H1 (cell line): ENCODE measurements around the gene LRWD1. TPM values are rescaled to one million over a fixed set of nuclear protein-coding genes. Genes with fewer than 3 reads are reported as not detected.

Experiments used
- CTCF ChIA-PET: fragments of 300-600 bp; sonication (Branson Sonifier 250); formaldehyde crosslinking; loops from one replicate; lab custom pipeline; 2021; ENCODE audit not compliant: partially characterized antibody; lab: Charles Lee
- POLR2A ChIA-PET: fragments of 300-600 bp; sonication (Branson Sonifier 250); formaldehyde crosslinking; loops from one replicate; lab custom pipeline; 2021; ENCODE audit warnings: inconsistent platforms; ENCODE audit not compliant: partially characterized antibody; lab: Charles Lee
- DNase-seq, 2 experiments: peaks; one replicate each; pipeline versions ENCODE4 v3.0.0 to v3.0.0-alpha.2; 2010 to 2022; ENCODE audit warnings: low spot score in 2 of 2, low read depth in 1 of 2, mixed read lengths in 1 of 2
- FAIRE-seq: peaks from 2 replicates; lab custom pipeline; 2011; peaks lifted over from hg19 to GRCh38; lab: Jason Lieb, UNC
- H2AFZ ChIP-seq: 2 replicates; pipeline ENCODE4 v1.8.1; 2012; ENCODE audit warnings: low read length, inconsistent platforms
- H2AK5ac ChIP-seq: 2 replicates; pipeline ENCODE4 v1.6.1; 2013; ENCODE audit warnings: low read depth, low read length
- H2BK120ac ChIP-seq: replicated peaks from 2 replicates; pipeline ENCODE3; 2013; ENCODE audit warnings: low read depth, low read length, inconsistent platforms
- H2BK12ac ChIP-seq: 2 replicates; pipeline ENCODE4 v1.6.1; 2013; ENCODE audit warnings: low read depth, low read length
- H2BK15ac ChIP-seq: 2 replicates; pipeline ENCODE4 v1.6.1; 2013; ENCODE audit warnings: low read length
- H2BK20ac ChIP-seq: 2 replicates; pipeline ENCODE4 v1.6.1; 2013; ENCODE audit warnings: low read length
- H2BK5ac ChIP-seq: 2 replicates; pipeline ENCODE4 v1.6.1; 2013; ENCODE audit warnings: low read depth, low read length
- H3K14ac ChIP-seq: 2 replicates; pipeline ENCODE4 v1.6.1; 2013; ENCODE audit warnings: inconsistent platforms; ENCODE audit not compliant: insufficient read length
- H3K18ac ChIP-seq: 2 replicates; pipeline ENCODE4 v1.6.1; 2013; ENCODE audit warnings: low read length; ENCODE audit errors: extremely low read depth
- H3K23ac ChIP-seq: 2 replicates; pipeline ENCODE4 v1.6.1; 2013; ENCODE audit warnings: inconsistent platforms; ENCODE audit not compliant: insufficient read length
- H3K23me2 ChIP-seq: 2 replicates; pipeline ENCODE4 v1.6.1; 2013; ENCODE audit warnings: low read depth, low read length
- H3K27ac ChIP-seq: 2 replicates; pipeline ENCODE4 v1.6.1; 2011; ENCODE audit warnings: low read depth, low read length, inconsistent platforms
- H3K27me3 ChIP-seq, 4 experiments: replicated peaks in 1 of 4; 1 replicate in 1 of 4; 2 replicates in 3 of 4; pipeline versions ENCODE4 v1.6.1 to v1.8.1; 2011 to 2013; ENCODE audit warnings: low read length in 3 of 4, mild to moderate bottlenecking in 3 of 4, inconsistent platforms in 2 of 4, mixed read lengths in 2 of 4, moderate library complexity in 1 of 4; ENCODE audit not compliant: control insufficient read depth in 3 of 4, insufficient read depth in 3 of 4; ENCODE audit errors: extremely low read depth in 1 of 4
- H3K36me3 ChIP-seq, 4 experiments: 2 replicates each; pipeline versions ENCODE4 v1.6.1 to v1.8.1; 2011 to 2013; ENCODE audit warnings: mild to moderate bottlenecking in 4 of 4, low read length in 3 of 4, moderate library complexity in 2 of 4, control low read depth in 1 of 4, inconsistent platforms in 1 of 4; ENCODE audit not compliant: insufficient read depth in 4 of 4, control insufficient read depth in 2 of 4
- H3K4ac ChIP-seq: replicated peaks from 2 replicates; pipeline ENCODE3; 2013; ENCODE audit warnings: low read length, low read depth, mixed read lengths, inconsistent platforms; ENCODE audit not compliant: insufficient read length
- H3K4me1 ChIP-seq, 4 experiments: replicated peaks in 1 of 4; 1 replicate in 1 of 4; 2 replicates in 3 of 4; pipeline versions ENCODE4 v1.6.1 to v1.8.1; 2011 to 2013; ENCODE audit warnings: low read length in 3 of 4, inconsistent platforms in 2 of 4, mixed read lengths in 1 of 4; ENCODE audit not compliant: insufficient read depth in 4 of 4, control insufficient read depth in 3 of 4
- H3K4me2 ChIP-seq, 2 experiments: 2 replicates each; pipeline versions ENCODE4 v1.6.1 to v1.8.1; 2011 to 2013; ENCODE audit warnings: low read depth in 2 of 2, low read length in 2 of 2, control low read depth in 1 of 2, inconsistent platforms in 1 of 2, mild to moderate bottlenecking in 1 of 2; ENCODE audit not compliant: insufficient read depth in 1 of 2
- H3K4me3 ChIP-seq, 4 experiments: fragments of 200-600, 300-600 bp in 1 of 4; sonication (generic), shearing (Covaris generic), sonication (Bioruptor Twin) in 1 of 4; 2 replicates each; pipeline versions ENCODE4 v1.5.1 to v1.8.1; 2011 to 2016; ENCODE audit warnings: low read length in 4 of 4, low read depth in 3 of 4, control low read depth in 2 of 4, inconsistent platforms in 2 of 4, mild to moderate bottlenecking in 2 of 4, mixed read lengths in 1 of 4, moderate library complexity in 1 of 4; ENCODE audit not compliant: insufficient read depth in 2 of 4; ENCODE audit errors: extremely low read depth in 1 of 4
- H3K56ac ChIP-seq: replicated peaks from 2 replicates; pipeline ENCODE3; 2013; ENCODE audit warnings: low read depth, mild to moderate bottlenecking, mixed read lengths, low read length, inconsistent platforms; ENCODE audit not compliant: insufficient read length
- H3K79me1 ChIP-seq: 2 replicates; pipeline ENCODE4 v1.6.1; 2013; ENCODE audit warnings: low read depth, low read length, control low read depth
- H3K79me2 ChIP-seq, 2 experiments: 2 replicates each; pipeline versions ENCODE4 v1.6.1 to v1.8.1; 2012 to 2013; ENCODE audit warnings: low read length in 2 of 2, mild to moderate bottlenecking in 2 of 2, inconsistent platforms in 1 of 2; ENCODE audit not compliant: insufficient read depth in 2 of 2, control insufficient read depth in 1 of 2
- H3K9ac ChIP-seq, 4 experiments: replicated peaks in 1 of 4; 1 replicate in 1 of 4; 2 replicates in 3 of 4; pipeline versions ENCODE4 v1.6.1 to v1.8.1; 2011 to 2013; ENCODE audit warnings: low read depth in 3 of 4, low read length in 3 of 4, control low read depth in 2 of 4, mild to moderate bottlenecking in 2 of 4, moderate library complexity in 2 of 4, inconsistent platforms in 1 of 4; ENCODE audit errors: extremely low read depth in 1 of 4
- H3K9me3 ChIP-seq, 2 experiments: 2 replicates each; pipeline versions ENCODE4 v1.6.1 to v1.8.1; 2012 to 2013; ENCODE audit warnings: mild to moderate bottlenecking in 2 of 2, moderate library complexity in 2 of 2, control low read depth in 1 of 2, inconsistent platforms in 1 of 2, low read depth in 1 of 2, low read length in 1 of 2, mixed read lengths in 1 of 2; ENCODE audit not compliant: insufficient read depth in 2 of 2
- H4K20me1 ChIP-seq, 2 experiments: replicated peaks in 1 of 2; 2 replicates each; pipeline versions ENCODE3 to v1.8.1; 2011 to 2013; ENCODE audit warnings: inconsistent platforms in 2 of 2, low read length in 2 of 2, mild to moderate bottlenecking in 1 of 2; ENCODE audit not compliant: insufficient read depth in 2 of 2, control insufficient read depth in 1 of 2
- H4K5ac ChIP-seq: 2 replicates; pipeline ENCODE4 v1.6.1; 2013; ENCODE audit warnings: low read length, low read depth, mixed read lengths, inconsistent platforms; ENCODE audit not compliant: insufficient read length
- H4K8ac ChIP-seq: 2 replicates; pipeline ENCODE4 v1.8.0; 2013; ENCODE audit warnings: mild to moderate bottlenecking, moderate library complexity, low read length, inconsistent platforms; ENCODE audit not compliant: insufficient read depth; ENCODE audit errors: extremely low read depth
- H4K91ac ChIP-seq: replicated peaks from 2 replicates; pipeline ENCODE3; 2013; ENCODE audit warnings: low read length, mixed read lengths, inconsistent platforms; ENCODE audit not compliant: insufficient read length
- CHD1 ChIP-seq: IDR thresholded peaks from 2 replicates; pipeline ENCODE4 v1.6.1; 2012; ENCODE audit warnings: low read depth, low read length, improper control_type of control experiment
- JUND ChIP-seq: IDR thresholded peaks from 2 replicates; pipeline ENCODE4 v1.6.1; 2011; ENCODE audit warnings: mild to moderate bottlenecking, improper control_type of control experiment, low read length
- POLR2AphosphoS5 ChIP-seq: IDR thresholded peaks from 2 replicates; pipeline ENCODE4 v1.6.1; 2011; ENCODE audit warnings: low read depth, low read length
- WGBS, 2 experiments: shearing (Covaris generic) in 1 of 2; methylation state at CpG; one replicate each; pipeline versions ENCODE4 v1.1.6 to v1.1.7; 2013 to 2015; ENCODE audit warnings: low lambda C conversion rate in 2 of 2, mixed read lengths in 2 of 2, inconsistent platforms in 1 of 2, low coverage in 1 of 2, missing lambda C conversion rate in 1 of 2; ENCODE audit not compliant: insufficient replicate concordance in 2 of 2, insufficient coverage in 1 of 2, insufficient read length in 1 of 2; ENCODE audit errors: extremely low coverage in 1 of 2, missing lambda C conversion rate in 1 of 2; 5-methylcytosine and 5-hydroxymethylcytosine counted together
- polyA plus RNA-seq, 7 experiments: library from polyadenylated mRNA; depleted of rRNA in 3 of 7; stranded (reverse) in 5 of 7; unstranded in 2 of 7; fragments of >200 nt in 5 of 7; fragments of 200-250 nt in 2 of 7; gene quantifications; 1 replicate in 5 of 7; 2 replicates in 1 of 7; 4 replicates in 1 of 7; pipeline versions ENCODE4 v1.2.1 to v1.2.3, GENCODE V29; 2011 to 2013; ENCODE audit warnings: missing spikeins in 2 of 7, mixed read lengths in 2 of 7
- total RNA-seq: library from RNA; stranded (reverse); fragmentation: NEBNext Ultra II Directional; extraction: Animal tissue kit (Norgen Biotek cat#: 25700); gene quantifications from 2 replicates; pipeline ENCODE4 v1.2.1, GENCODE V29; 2021

The LRWD1 gene
- total and polyA plus RNA-seq, 2 of the 8 experiments (the other 6 are each of a cell fraction or from before 2014, with no cell fraction given), result 23.4 to 26.8 TPM

DNA sequence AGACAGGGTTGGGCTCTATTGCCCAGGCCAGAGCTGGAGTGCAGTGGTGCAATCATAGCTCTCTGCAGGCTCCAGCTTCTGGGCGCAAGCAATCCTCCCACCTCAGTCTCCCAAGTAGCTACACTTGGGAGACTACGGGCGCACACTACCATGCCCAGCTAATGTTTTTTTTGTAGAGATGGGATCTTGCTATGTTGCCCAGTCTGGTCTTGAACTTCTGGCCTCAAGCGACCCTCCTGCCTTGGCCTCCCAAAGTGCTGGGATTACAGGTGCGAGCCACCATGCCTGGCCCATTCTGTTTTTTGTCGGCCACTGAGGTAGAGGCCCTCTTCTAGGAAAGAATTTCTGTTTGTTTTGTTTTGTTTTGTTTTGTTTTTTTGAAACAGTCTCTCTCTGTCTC lies 12.3 kb upstream of the LRWD1 start:
- Histone ChIP-seq H2BK12ac (no peak overlapping the region), H3K23ac (no peak overlapping the region), H3K9ac (no peak overlapping the region), H3K56ac (no peak overlapping the region), H2BK5ac (no peak overlapping the region), H4K20me1 (no peaks in the 10 kb centered on the region), H3K79me2 (no peaks in the 10 kb centered on the region), H3K79me1 (no peaks in the 10 kb centered on the region), H2BK120ac (no peak overlapping the region), H4K8ac (no peak overlapping the region), H3K27ac (no peak overlapping the region), H3K4me1 (peaks cover 0 to 3% (median 0%) of the 10 kb centered on the region in 4 experiments; a peak in 2 of 7 replicates), H3K9me3 (no peaks in the 10 kb centered on the region), H3K27me3 (no peaks in the 10 kb centered on the region; a peak in 1 of 7 replicates), H3K23me2 (no peaks in the 10 kb centered on the region; the same call in 1 of the 2 replicates), H4K91ac (no peak overlapping the region), H2BK20ac (no peak overlapping the region), H3K4me3 (no peak overlapping the region), H3K4me2 (no peak overlapping the region), H2BK15ac (no peak overlapping the region), H2AK5ac (no peak overlapping the region), H3K36me3 (peaks cover 0 to 11% (median 7%) of the 10 kb centered on the region in 4 experiments; a peak in 5 of 8 replicates), H4K5ac (no peak overlapping the region), H3K18ac (no peak overlapping the region), H3K14ac (no peak overlapping the region), H2AFZ (no peak overlapping the region), H3K4ac (no peak overlapping the region)
- FAIRE-seq (no peak), DNase-seq (no peak)
- WGBS, 2 experiments, result 82% methylated on average over 6 of the region's 6 CpGs; no CpG with 5 or more reads in 1 of the 2 experiments
- ChIA-PET POLR2A (interaction anchor here (0.7 to 3.8 kb wide), 8 partner anchors 8 to 53 kb away, joined by 3 to 25 read pairs (median 5); no protein-coding TSS in a partner anchor), CTCF (interaction anchor here (1.0 to 4.0 kb wide), 8 partner anchors 14 to 54 kb away, joined by 3 to 22 read pairs (median 4); no protein-coding TSS in a partner anchor)
- TF ChIP-seq POLR2AphosphoS5, result no peak
- no peak for TF ChIP-seq CHD1
- TF ChIP-seq JUND, result no peak
